ENCODE data around the gene UPF1. TPM values are rescaled to one million over a fixed set of nuclear protein-coding genes. Genes with fewer than 3 reads are reported as not detected.

Gene UPF1
- total RNA-seq, 1 donor = 36.6 TPM

DNA sequence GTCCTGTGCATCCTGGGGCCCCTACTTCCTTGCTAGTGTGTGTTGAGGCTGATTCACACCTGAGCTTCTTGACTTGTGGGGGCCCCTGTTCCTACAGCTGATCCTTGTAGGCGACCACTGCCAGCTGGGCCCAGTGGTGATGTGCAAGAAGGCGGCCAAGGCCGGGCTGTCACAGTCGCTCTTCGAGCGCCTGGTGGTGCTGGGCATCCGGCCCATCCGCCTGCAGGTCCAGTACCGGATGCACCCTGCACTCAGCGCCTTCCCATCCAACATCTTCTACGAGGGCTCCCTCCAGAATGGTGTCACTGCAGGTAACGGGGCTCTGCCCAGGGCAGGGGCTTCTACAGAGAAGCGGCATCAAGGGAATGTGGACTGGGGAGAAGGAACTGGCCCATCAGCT lies 25.5 kb downstream of the UPF1 start:
- no peaks in the 10 kb centered on the region for H3K27me3 ChIP-seq (ENCODE audit: insufficient read depth, low read length)
- H3K27ac ChIP-seq (ENCODE audit: low read depth, low read length) = no peak overlapping the region
- DNase-seq (ENCODE audit: insufficient read length, low spot score, missing footprints) = no peak
- H2AFZ ChIP-seq (ENCODE audit: low read length) = no peak overlapping the region
- H3K9me3 ChIP-seq (ENCODE audit: low read depth, low read length) = no peaks in the 10 kb centered on the region
- H4K20me1 ChIP-seq (ENCODE audit: insufficient read depth, low read length) = peaks cover 53% of the 10 kb centered on the region
- H3K4me1 ChIP-seq (ENCODE audit: insufficient read depth, low read length) = no peaks in the 10 kb centered on the region
- H3K4me2 ChIP-seq (ENCODE audit: insufficient read depth, low read length) = no peak overlapping the region
- H3K36me3 ChIP-seq (ENCODE audit: insufficient read depth, low read length) = peaks cover 97% of the 10 kb centered on the region
- TF ChIP-seq, protein P1, sequence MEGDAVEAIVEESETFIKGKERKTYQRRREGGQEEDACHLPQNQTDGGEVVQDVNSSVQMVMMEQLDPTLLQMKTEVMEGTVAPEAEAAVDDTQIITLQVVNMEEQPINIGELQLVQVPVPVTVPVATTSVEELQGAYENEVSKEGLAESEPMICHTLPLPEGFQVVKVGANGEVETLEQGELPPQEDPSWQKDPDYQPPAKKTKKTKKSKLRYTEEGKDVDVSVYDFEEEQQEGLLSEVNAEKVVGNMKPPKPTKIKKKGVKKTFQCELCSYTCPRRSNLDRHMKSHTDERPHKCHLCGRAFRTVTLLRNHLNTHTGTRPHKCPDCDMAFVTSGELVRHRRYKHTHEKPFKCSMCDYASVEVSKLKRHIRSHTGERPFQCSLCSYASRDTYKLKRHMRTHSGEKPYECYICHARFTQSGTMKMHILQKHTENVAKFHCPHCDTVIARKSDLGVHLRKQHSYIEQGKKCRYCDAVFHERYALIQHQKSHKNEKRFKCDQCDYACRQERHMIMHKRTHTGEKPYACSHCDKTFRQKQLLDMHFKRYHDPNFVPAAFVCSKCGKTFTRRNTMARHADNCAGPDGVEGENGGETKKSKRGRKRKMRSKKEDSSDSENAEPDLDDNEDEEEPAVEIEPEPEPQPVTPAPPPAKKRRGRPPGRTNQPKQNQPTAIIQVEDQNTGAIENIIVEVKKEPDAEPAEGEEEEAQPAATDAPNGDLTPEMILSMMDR (IDR thresholded peaks at IDR 0.05; ENCODE audit: extremely low read depth, low read depth, low read length) = no peak
- H3K4me3 ChIP-seq (ENCODE audit: insufficient read depth, low read length) = no peak overlapping the region
- peaks cover 65% of the 10 kb centered on the region for H3K79me2 ChIP-seq (ENCODE audit: insufficient read depth, low read length)

DNA sequence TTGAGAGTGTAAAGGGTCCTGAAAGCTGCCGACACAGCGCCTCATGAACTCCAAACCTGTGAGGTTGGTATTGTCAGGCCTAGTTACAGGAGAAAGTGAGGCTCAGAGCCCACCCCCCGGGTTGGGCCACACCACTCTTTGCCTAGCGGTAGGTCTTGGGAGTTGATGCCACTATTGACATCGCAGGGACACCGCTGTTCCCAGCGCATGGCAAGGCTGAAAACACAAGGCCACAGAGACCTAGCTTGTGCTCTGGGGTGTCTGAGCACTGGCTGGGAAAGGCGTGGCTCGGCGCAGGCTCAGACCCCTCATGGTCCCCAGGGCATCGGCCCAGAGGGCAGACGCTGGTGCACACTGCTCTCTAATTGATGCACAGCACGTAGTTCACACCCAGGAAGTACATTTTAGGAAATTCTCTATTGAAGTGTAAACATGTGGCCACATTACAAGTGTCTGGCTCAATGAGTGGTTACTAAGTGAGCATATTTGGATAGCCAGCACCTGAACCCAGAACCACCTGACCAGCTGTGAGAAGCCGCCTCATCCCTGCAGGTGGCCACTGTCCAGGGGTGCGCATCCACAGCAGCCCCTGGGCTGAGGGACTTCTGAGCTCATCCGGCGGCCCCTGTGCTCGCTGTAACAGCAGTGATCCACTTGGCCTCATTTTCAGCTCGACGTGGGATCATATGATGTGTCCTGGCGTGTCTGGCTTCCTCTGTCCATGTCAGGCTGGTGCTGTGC lies 27.3 kb downstream of the UPF1 start:
- H2AFZ ChIP-seq (ENCODE audit: low read length) = no peak overlapping the region

DNA sequence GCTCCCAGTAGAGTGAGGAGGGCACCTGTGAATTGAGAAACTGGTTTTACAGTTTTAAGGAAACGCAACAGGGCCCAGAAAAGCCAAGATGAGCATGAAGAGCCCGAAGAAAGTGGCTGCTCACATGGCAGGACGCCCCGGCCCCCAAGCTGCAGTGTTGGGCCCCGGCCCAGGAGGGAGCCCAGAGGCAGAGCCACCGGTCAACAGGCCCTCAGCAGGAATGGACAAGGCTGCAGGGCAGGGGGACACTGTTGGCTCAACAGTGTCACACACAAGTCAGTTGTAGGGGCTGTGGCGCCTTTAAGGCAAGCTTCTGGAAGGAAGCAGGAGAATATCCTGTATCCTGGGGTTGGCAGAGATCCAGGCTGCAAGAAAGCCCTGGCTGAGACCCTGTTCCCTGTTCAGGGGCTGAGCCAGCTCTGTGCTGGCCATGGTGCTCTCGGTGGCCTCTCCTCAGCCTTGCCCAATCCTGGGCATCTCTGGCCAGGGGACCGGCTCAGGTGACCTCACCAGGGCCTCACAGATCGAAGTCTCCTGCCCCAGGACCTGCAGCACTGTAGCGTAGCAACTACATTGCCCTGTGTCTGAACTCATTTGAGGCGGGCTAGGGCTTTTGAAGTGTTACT lies 28.0 kb downstream of the UPF1 start:
- H2AFZ ChIP-seq (ENCODE audit: low read length) = no peak overlapping the region
- no peaks in the 10 kb centered on the region for H3K9me3 ChIP-seq (ENCODE audit: low read depth, low read length)
- H3K79me2 ChIP-seq (ENCODE audit: insufficient read depth, low read length) = peaks cover 40% of the 10 kb centered on the region
- H3K4me1 ChIP-seq (ENCODE audit: insufficient read depth, low read length) = no peaks in the 10 kb centered on the region
- no peak overlapping the region for H3K4me3 ChIP-seq (ENCODE audit: insufficient read depth, low read length)
- H3K27ac ChIP-seq (ENCODE audit: low read depth, low read length) = no peak overlapping the region
- no peak overlapping the region for H3K4me2 ChIP-seq (ENCODE audit: insufficient read depth, low read length)
- TF ChIP-seq, protein P1 (IDR thresholded peaks at IDR 0.05; ENCODE audit: extremely low read depth, low read depth, low read length) = no peak
- H3K36me3 ChIP-seq (ENCODE audit: insufficient read depth, low read length) = peaks cover 96% of the 10 kb centered on the region
- H3K27me3 ChIP-seq (ENCODE audit: insufficient read depth, low read length) = no peaks in the 10 kb centered on the region
- peaks cover 49% of the 10 kb centered on the region for H4K20me1 ChIP-seq (ENCODE audit: insufficient read depth, low read length)
- DNase-seq (ENCODE audit: insufficient read length, low spot score, missing footprints) = peak; percentile 74

More for the DNA sequence above, 27.3 kb downstream of the UPF1 start:
- TF ChIP-seq, protein P1 (IDR thresholded peaks at IDR 0.05; ENCODE audit: extremely low read depth, low read depth, low read length) = no peak
- peaks cover 47% of the 10 kb centered on the region for H3K79me2 ChIP-seq (ENCODE audit: insufficient read depth, low read length)
- H3K36me3 ChIP-seq (ENCODE audit: insufficient read depth, low read length) = peaks cover 98% of the 10 kb centered on the region
- no peak overlapping the region for H3K4me3 ChIP-seq (ENCODE audit: insufficient read depth, low read length)
- peaks cover 51% of the 10 kb centered on the region for H4K20me1 ChIP-seq (ENCODE audit: insufficient read depth, low read length)
- H3K27me3 ChIP-seq (ENCODE audit: insufficient read depth, low read length) = no peaks in the 10 kb centered on the region
- H3K4me1 ChIP-seq (ENCODE audit: insufficient read depth, low read length) = no peaks in the 10 kb centered on the region
- H3K9me3 ChIP-seq (ENCODE audit: low read depth, low read length) = no peaks in the 10 kb centered on the region
- no peak overlapping the region for H3K27ac ChIP-seq (ENCODE audit: low read depth, low read length)
- peak; percentile 69 for DNase-seq (ENCODE audit: insufficient read length, low spot score, missing footprints)
- no peak overlapping the region for H3K4me2 ChIP-seq (ENCODE audit: insufficient read depth, low read length)

DNA sequence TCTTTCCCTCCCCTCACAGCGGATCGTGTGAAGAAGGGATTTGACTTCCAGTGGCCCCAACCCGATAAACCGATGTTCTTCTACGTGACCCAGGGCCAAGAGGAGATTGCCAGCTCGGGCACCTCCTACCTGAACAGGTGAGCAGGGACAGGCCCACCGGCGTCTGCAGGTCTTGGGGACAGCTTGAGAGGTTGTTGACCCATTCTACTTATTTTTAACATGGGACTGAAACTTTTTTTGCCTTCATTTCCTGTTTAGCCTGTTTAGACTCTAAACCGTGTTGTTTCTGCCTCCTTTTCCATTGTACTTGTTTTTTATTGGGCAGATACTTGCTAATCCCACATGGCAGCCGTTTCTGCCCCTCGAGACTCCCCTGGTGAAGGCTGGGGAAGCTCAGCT lies 28.5 kb downstream of the UPF1 start:
- peak; percentile 91 for DNase-seq (ENCODE audit: insufficient read length, low spot score, missing footprints)
- Histone ChIP-seq H3K27ac (ENCODE audit: low read depth, low read length) (no peak overlapping the region), H4K20me1 (ENCODE audit: insufficient read depth, low read length) (peaks cover 44% of the 10 kb centered on the region), H3K27me3 (ENCODE audit: insufficient read depth, low read length) (no peaks in the 10 kb centered on the region), H3K36me3 (ENCODE audit: insufficient read depth, low read length) (peaks cover 96% of the 10 kb centered on the region), H3K79me2 (ENCODE audit: insufficient read depth, low read length) (peaks cover 35% of the 10 kb centered on the region), H3K9me3 (ENCODE audit: low read depth, low read length) (no peaks in the 10 kb centered on the region), H3K4me2 (ENCODE audit: insufficient read depth, low read length) (no peak overlapping the region), H3K4me3 (ENCODE audit: insufficient read depth, low read length) (no peak overlapping the region), H3K4me1 (ENCODE audit: insufficient read depth, low read length) (no peaks in the 10 kb centered on the region), H2AFZ (ENCODE audit: low read length) (no peak overlapping the region)
- TF ChIP-seq, protein P1 (IDR thresholded peaks at IDR 0.05; ENCODE audit: extremely low read depth, low read depth, low read length) = no peak

Data from osteoblast (primary cell).